GM19193 (cell line): ENCODE measurements around the gene OR2T1.
"Not testable (repeated sequence)": the region's sequence is repeated elsewhere in the genome, so short reads cannot be mapped to it uniquely, and the experiment has no call there.

Experiments
- POLR2A ChIP-seq: IDR thresholded peaks from 4 replicates; pipeline ENCODE4 v1.6.1; 2011; ENCODE audit not compliant: insufficient read depth, insufficient read length; ENCODE audit errors: extremely low read depth

OR2T1 gene

GRCh38 chr1:248402748-248403147 is at the start of gene OR2T1:
TSS of gene OR2T1 (plus strand) at chr1:248403048. CDS start at chr1:248406148, 3,100 bp downstream.
- no peak for TF ChIP-seq POLR2A

GRCh38 chr1:248359415-248359814 is 43.4 kb upstream of the OR2T1 start:
- no peak for TF ChIP-seq POLR2A

- no peak for TF ChIP-seq POLR2A
These were observed 41.6 kb upstream of the OR2T1 start, which contains the start of gene OR2T4 for GRCh38 chr1:248361121-248361715. TSS of gene OR2T4 (plus strand) at chr1:248361665. CDS start at chr1:248361665, 0 bp downstream.

GRCh38 chr1:248366609-248367008 is 36.2 kb upstream of the OR2T1 start:
- no peak for TF ChIP-seq POLR2A

GRCh38 chr1:248372394-248372793 is 30.5 kb upstream of the OR2T1 start:
- no peak for TF ChIP-seq POLR2A

GRCh38 chr1:248373761-248374160 is 29.1 kb upstream of the OR2T1 start:
- no peak for TF ChIP-seq POLR2A

- TF ChIP-seq POLR2A = no peak
These were observed 27.4 kb upstream of the OR2T1 start, which contains the start of gene OR2T6 for GRCh38 chr1:248375446-248375845. TSS of gene OR2T6 (plus strand) at chr1:248375746. CDS start at chr1:248387609, 11,863 bp downstream.

GRCh38 chr1:248376916-248377315 is 25.9 kb upstream of the OR2T1 start:
- no peak for TF ChIP-seq POLR2A

- TF ChIP-seq POLR2A = no peak
These were observed 22.0 kb upstream of the OR2T1 start for GRCh38 chr1:248380854-248381253.

GRCh38 chr1:248388426-248388825 is 14.4 kb upstream of the OR2T1 start:
- no peak for TF ChIP-seq POLR2A

GRCh38 chr1:248393050-248393449 is 9.8 kb upstream of the OR2T1 start:
- no peak for TF ChIP-seq POLR2A

- TF ChIP-seq POLR2A = no peak
These were observed 1.2 kb downstream of the OR2T1 start for GRCh38 chr1:248404024-248404423.

- no peak for TF ChIP-seq POLR2A
These were observed 4.2 kb downstream of the OR2T1 start for GRCh38 chr1:248406721-248407692.

GRCh38 chr1:248416226-248416625 is 13.4 kb downstream of the OR2T1 start:
- TF ChIP-seq POLR2A = no peak

GRCh38 chr1:248417854-248418253 is 15.0 kb downstream of the OR2T1 start:
- no peak for TF ChIP-seq POLR2A

GRCh38 chr1:248421384-248421783 is 18.5 kb downstream of the OR2T1 start:
- TF ChIP-seq POLR2A = no peak

GRCh38 chr1:248445399-248445798 is 42.6 kb downstream of the OR2T1 start, which contains the start of gene OR2T2:
TSS of gene OR2T2 (plus strand) at chr1:248445637. CDS start at chr1:248452798, 7,161 bp downstream.
- not testable (repeated sequence) for TF ChIP-seq POLR2A
